Erythroblast (primary cell): Measurements from ENCODE around the gene MAT1A.
A peak's percentile ranks its signal among the peaks of the same experiment; 100 is the strongest.
"Not testable (repeated sequence)": the region's sequence is repeated elsewhere in the genome, so short reads cannot be mapped to it uniquely, and the experiment has no call there.

ENCODE experiments used
- DNase-seq, 2 experiments: peaks; one replicate each; lab custom pipeline; 2025; lab: John Stamatoyannopoulos, UW
- GATA1 ChIP-seq: IDR thresholded peaks from 2 replicates; pipeline ENCODE4 v1.6.1; 2011; ENCODE audit warnings: low read depth, mild to moderate bottlenecking, control low read depth, low read length, moderate library complexity
- POLR2A ChIP-seq: IDR thresholded peaks from 2 replicates; pipeline ENCODE4 v1.6.1; 2011; ENCODE audit warnings: mild to moderate bottlenecking, low read length

The MAT1A gene

GRCh38 chr10:80265740-80266512 is 23.5 kb downstream of the MAT1A start:
- no peak for TF ChIP-seq GATA1
- no peak for TF ChIP-seq POLR2A
- no peak for DNase-seq

DNA sequence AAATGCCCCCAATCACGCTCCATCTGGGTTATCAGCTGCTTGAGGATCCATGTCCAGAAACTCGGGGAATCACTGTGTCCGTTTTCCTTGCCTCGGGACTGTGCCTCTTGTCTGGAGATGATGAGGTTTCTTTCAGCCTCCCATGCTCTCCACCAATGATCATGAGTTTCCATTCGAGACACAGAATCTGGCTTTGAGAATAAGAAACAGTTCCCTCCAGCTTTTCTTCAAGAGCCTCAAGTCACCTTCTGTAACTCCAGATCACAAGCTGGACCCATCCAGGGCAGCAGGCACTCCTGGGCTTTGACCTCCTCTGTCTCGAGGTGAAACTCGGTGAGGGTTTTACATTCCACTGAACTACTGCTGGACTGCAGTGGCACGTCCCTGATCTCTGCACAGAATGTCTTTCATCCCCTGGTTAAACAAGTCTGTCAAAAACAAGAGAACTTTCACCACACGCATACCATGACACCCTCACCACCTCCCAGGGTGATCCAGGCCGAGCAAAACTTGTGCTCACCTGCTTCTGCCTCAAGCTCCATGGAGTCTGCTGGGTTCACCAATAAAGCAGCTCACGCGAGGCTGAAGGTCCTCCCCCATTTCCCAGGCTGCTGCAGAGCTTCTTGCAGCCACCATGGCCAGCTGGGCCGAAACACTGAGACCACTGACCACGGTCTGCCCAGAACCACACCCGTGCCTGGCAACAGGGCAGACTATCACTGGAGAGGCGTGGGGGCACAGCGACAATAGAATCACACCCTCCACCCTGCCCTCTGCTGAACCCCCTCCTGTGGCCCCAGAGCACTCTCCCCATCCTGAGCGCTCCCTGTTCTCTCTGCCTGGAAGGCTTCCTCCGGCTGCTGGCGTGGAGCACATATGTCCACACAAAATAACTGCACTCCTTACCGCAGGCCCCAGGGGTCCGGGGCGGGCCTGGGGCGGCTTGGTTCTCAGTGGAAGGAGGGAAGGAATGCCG is 25.1 kb downstream of the MAT1A start:
- TF ChIP-seq GATA1, result no peak
- TF ChIP-seq POLR2A, result no peak
- DNase-seq, result no peak

- no peak for DNase-seq
- no peak for TF ChIP-seq POLR2A
- no peak for TF ChIP-seq GATA1
Measured at GRCh38 chr10:80261316-80262030, 28.0 kb downstream of the MAT1A start.

GRCh38 chr10:80260295-80261243 is 28.9 kb downstream of the MAT1A start:
- TF ChIP-seq POLR2A (no peak), GATA1 (no peak)
- peak in 1 of 2 experiments; percentile 50 for DNase-seq

- no peak for DNase-seq
- TF ChIP-seq GATA1, result no peak
- TF ChIP-seq POLR2A, result no peak
Measured at GRCh38 chr10:80259405-80259871, 30.0 kb downstream of the MAT1A start.

DNA sequence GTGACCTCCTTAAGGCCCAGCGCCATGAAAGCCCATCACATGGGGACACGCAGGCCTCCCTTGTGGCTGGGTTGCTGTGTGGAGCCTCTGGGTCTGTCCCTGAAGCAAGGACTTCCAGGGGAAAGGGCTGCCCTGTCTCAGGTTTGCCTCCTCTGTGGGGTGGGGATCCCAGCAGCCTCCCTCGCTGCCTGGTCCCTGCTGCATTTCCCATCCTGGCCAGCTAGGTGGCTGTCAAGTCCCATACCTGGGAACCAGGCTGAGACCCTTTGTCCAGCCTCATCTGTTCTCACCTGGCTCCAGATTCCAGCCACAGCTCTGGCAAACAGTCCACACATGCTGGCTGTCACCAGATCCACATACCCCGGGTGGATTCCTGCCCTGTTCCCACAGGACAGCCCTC is 32.7 kb downstream of the MAT1A start:
- DNase-seq, result not testable (repeated sequence)

- DNase-seq, result not testable (repeated sequence)
Measured at GRCh38 chr10:80254726-80255125, 34.7 kb downstream of the MAT1A start.

DNA sequence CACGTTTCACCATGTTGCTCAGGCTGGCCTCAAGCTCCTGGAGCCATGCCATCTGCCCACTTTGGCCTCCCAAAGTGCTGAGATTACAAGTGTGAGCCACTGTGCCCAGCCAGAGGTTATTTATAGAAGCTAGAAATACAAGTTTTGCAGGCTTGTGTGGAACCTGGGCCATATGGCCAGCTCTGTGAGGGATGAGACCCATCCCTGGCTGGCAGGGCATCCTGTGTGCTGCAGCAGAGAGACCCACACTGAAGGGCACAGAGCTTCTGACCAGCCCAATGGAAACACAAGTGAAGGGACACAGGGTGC is 35.5 kb downstream of the MAT1A start:
- DNase-seq, result not testable (repeated sequence)

- no peak for DNase-seq
- no peak for TF ChIP-seq GATA1
- TF ChIP-seq POLR2A, result no peak
Measured at GRCh38 chr10:80253266-80253962, 36.0 kb downstream of the MAT1A start.

GRCh38 chr10:80252296-80252887 is 37.1 kb downstream of the MAT1A start:
- no peak for DNase-seq
- TF ChIP-seq POLR2A (no peak), GATA1 (no peak)

DNA sequence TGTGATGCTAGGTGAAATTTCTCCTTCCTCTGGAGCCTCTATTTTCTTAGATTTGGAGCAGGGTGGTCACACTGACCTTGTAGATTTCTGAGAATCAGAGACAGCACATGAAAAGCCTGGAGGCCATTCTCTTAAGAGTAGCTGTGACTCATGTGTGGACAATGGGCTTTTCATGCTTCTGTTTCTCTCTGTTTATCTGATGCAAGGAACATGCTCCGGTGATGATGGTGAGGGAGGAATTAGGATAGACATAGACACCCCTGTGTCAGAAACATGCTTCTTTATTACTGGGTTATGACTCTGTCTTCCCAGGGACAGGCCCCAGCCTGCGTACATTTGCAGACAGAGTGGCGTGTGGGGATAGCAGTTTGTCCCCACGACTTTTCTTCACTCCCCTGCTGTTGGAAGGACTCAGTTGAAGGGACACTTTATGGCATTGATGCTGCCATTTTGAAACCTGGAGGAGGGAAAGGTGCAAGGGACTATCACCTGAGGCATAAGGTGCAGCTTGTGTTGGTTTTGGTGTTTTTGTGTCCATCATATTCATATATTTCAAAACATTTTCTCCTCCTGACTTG is 37.7 kb downstream of the MAT1A start:
- DNase-seq, result not testable (repeated sequence)

DNA sequence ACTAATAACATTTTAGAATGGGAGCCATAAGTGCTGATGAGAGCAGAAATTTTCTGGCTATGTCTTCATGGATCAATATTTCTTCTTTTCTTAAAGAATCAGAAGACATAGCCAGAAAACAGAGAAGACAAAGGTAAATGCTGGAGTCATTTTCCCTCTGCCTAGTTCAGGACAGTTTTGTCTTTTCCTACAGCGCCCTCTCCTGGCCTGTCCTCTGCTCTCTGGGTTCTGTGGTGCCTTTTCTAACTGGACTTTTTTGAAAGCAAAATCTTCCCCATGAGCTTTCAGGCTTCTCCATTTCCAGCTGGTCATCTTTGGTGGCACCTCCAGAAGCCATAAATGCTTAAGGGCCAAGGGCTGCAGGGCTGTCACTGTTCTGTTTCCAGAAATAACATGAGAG is 39.1 kb downstream of the MAT1A start:
- not testable (repeated sequence) for DNase-seq

DNA sequence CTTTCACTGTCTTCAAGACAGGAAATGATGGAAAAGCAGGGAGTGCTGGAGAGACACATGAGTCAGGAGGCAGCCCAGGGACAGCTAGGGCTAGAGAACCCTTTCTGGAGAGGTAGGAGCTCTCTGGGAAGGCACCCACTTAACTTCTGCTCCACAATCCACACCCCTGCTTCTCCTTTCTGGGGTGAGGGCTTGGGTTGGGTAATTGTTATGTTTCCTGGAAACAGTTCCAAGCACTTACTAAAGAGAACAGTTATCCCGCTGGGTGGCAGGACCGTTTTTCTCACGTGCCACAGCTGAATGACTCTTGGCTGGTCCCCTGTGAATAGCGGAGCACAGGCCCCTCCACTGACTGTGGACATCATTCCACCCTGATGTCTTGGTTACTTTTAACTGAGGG is 39.6 kb downstream of the MAT1A start:
- DNase-seq, result not testable (repeated sequence)

GRCh38 chr10:80247611-80248010 is 41.8 kb downstream of the MAT1A start:
- DNase-seq, result not testable (repeated sequence)

GRCh38 chr10:80244371-80244770 is 45.1 kb downstream of the MAT1A start:
- DNase-seq, result not testable (repeated sequence)

- not testable (repeated sequence) for DNase-seq
Measured at GRCh38 chr10:80242341-80242740, 47.1 kb downstream of the MAT1A start.

DNA sequence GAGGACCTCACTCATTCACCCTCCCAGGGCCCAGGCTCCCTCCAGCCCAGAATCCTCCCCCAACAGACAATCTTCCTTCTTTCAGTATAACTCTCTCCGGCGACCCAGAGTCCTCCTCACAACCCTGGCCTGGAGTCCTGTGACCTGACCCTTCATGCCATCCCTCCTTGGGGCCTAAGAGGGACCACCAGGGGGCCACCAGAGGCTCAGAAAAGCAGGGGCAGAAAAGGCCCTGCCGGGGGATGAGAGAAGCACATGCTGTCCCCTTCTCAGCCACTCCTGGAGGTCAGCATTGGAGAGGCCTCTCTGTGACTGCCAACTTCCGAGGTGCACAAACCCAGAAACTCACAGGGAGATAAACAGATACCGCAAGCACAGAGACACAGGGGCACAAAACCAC is 53.0 kb downstream of the MAT1A start:
- DNase-seq, result not testable (repeated sequence)
